ENCODE measurements around the gene PRRG1.

DNA sequence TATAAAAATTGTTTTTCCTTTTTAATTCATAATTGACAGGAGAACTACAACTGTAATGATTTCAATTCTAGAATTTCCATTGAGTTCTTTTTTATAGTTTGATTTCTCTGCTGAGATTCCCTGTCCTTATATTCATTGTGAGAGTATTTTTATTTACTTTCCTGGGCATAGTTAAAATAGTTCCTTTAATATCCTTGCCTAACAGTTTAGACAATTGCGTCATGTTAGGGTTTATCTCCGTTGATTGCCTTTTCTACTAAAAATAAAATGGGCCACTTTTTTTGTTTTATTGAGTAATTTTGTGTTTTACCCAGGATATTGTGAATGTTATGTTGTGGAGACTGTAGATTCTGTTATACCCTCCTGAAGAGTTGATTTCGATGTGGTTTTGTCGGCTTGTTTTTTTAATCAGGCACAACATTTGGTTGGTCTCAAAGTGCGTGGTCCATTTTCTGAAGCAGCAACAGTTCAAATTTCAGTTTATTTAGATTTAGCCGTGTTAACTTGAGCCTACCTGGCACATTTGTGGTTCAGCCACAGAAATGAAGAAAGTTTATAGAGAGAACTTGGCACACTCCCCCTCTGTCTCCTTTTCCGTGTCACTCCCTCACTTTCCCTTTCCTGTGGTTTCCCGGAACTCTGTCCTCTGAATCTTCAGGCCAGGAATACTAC lies 16.0 kb upstream of the PRRG1 start:
- TF ChIP-seq, protein P1, sequence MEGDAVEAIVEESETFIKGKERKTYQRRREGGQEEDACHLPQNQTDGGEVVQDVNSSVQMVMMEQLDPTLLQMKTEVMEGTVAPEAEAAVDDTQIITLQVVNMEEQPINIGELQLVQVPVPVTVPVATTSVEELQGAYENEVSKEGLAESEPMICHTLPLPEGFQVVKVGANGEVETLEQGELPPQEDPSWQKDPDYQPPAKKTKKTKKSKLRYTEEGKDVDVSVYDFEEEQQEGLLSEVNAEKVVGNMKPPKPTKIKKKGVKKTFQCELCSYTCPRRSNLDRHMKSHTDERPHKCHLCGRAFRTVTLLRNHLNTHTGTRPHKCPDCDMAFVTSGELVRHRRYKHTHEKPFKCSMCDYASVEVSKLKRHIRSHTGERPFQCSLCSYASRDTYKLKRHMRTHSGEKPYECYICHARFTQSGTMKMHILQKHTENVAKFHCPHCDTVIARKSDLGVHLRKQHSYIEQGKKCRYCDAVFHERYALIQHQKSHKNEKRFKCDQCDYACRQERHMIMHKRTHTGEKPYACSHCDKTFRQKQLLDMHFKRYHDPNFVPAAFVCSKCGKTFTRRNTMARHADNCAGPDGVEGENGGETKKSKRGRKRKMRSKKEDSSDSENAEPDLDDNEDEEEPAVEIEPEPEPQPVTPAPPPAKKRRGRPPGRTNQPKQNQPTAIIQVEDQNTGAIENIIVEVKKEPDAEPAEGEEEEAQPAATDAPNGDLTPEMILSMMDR (conservative IDR thresholded peaks at IDR 0.05): no peak
- TF ChIP-seq ZFX (IDR thresholded peaks at IDR 0.05): no peak
